ENCODE results near the gene SELENOI. TPM values are rescaled to one million over a fixed set of nuclear protein-coding genes. Genes with fewer than 3 reads are reported as not detected.

The SELENOI gene
- total and polyA plus RNA-seq, 2 donors (not counting 3 experiments of a cell fraction or from before 2014, with no cell fraction given): 10.8 to 25.3 TPM

DNA sequence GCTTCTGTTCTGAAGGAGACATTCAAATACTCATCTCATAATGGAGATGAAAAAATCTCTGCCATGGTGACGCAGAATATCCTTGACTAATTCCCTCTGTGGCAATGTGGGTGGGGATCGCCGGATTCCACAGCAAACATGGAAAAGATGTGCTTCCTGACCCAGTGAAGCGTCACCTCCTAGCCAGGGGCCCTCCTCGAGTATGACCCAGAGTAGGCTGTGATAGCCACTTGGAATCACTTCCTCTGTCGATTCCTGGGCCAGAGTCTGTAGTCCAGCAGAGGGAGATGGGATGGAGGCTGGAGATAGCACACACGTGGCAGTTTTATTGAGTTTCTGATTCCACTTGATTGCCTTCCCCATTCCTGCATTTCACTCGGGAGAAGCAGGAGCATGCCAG is 92.6 kb downstream of the SELENOI start:
- H3K4me2 ChIP-seq (ENCODE audit: insufficient read depth, low read length): no peak overlapping the region
- dilution Hi-C loops (cut with MboI; ENCODE audit: extremely low pct_ligation_motif_present, low sequenced_read_pairs): no loop called here
- no peaks in the 10 kb centered on the region for H4K20me1 ChIP-seq (replicated peaks; ENCODE audit: control insufficient read depth, extremely low read depth, insufficient read depth, low read length)
- no peak overlapping the region for H3K4me3 ChIP-seq (replicated peaks in 1 of 3; ENCODE audit: insufficient read depth in 1 of 3, low read depth in 1 of 3, low read length in 3 of 3)
- H3K9ac ChIP-seq (replicated peaks; ENCODE audit: extremely low read depth, insufficient read depth, low read length): no peak overlapping the region
- no peaks in the 10 kb centered on the region for H3K36me3 ChIP-seq (ENCODE audit: control insufficient read depth in 2 of 2, extremely low read depth in 1 of 2, insufficient read depth in 2 of 2, low read length in 2 of 2)
- POLR2A ChIA-PET: no interaction called here
- DNase-seq (ENCODE audit: low read depth, low spot score) (no peak), FAIRE-seq (no peak)
- H3K79me2 ChIP-seq (ENCODE audit: control insufficient read depth, insufficient read depth, low read length): no peaks in the 10 kb centered on the region
- H3K4me1 ChIP-seq (ENCODE audit: control insufficient read depth, extremely low read depth, insufficient read depth, low read length): no peaks in the 10 kb centered on the region
- TF ChIP-seq MYC (IDR thresholded peaks at IDR 0.05; ENCODE audit: low read depth, low read length): no peak
- no peak for TF ChIP-seq EZH2 (IDR thresholded peaks at IDR 0.05; ENCODE audit: borderline replicate concordance, low read depth, low read length, severe bottlenecking)
- TF ChIP-seq, protein P1, sequence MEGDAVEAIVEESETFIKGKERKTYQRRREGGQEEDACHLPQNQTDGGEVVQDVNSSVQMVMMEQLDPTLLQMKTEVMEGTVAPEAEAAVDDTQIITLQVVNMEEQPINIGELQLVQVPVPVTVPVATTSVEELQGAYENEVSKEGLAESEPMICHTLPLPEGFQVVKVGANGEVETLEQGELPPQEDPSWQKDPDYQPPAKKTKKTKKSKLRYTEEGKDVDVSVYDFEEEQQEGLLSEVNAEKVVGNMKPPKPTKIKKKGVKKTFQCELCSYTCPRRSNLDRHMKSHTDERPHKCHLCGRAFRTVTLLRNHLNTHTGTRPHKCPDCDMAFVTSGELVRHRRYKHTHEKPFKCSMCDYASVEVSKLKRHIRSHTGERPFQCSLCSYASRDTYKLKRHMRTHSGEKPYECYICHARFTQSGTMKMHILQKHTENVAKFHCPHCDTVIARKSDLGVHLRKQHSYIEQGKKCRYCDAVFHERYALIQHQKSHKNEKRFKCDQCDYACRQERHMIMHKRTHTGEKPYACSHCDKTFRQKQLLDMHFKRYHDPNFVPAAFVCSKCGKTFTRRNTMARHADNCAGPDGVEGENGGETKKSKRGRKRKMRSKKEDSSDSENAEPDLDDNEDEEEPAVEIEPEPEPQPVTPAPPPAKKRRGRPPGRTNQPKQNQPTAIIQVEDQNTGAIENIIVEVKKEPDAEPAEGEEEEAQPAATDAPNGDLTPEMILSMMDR (IDR thresholded peaks at IDR 0.05; ENCODE audit: extremely low read depth in 1 of 2, insufficient read depth in 1 of 2, low read depth in 1 of 2, low read length in 2 of 2): no peak
- TF ChIP-seq FOS (IDR thresholded peaks at IDR 0.05; ENCODE audit: borderline replicate concordance, insufficient read depth, low read length): no peak
- TF ChIP-seq POLR2AphosphoS5 (IDR thresholded peaks at IDR 0.05; ENCODE audit: insufficient read depth, low read depth, low read length): no peak
- no peak for TF ChIP-seq POLR2A (IDR thresholded peaks at IDR 0.05; ENCODE audit: low read depth, low read length)
- TF ChIP-seq, protein P2, sequence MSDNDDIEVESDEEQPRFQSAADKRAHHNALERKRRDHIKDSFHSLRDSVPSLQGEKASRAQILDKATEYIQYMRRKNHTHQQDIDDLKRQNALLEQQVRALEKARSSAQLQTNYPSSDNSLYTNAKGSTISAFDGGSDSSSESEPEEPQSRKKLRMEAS (IDR thresholded peaks at IDR 0.05; ENCODE audit: insufficient read depth, insufficient read length): no peak
- TF ChIP-seq JUN (IDR thresholded peaks at IDR 0.05; ENCODE audit: borderline replicate concordance, insufficient read depth, insufficient read length, low read depth): no peak
- TF ChIP-seq GATA2 (IDR thresholded peaks at IDR 0.05; ENCODE audit: insufficient read depth, insufficient read length, low read depth, low read length): no peak
- no peak overlapping the region for H2AFZ ChIP-seq (ENCODE audit: low read depth, low read length)
- H3K9me3 ChIP-seq (replicated peaks; ENCODE audit: control insufficient read depth, insufficient read depth, low read length): no peaks in the 10 kb centered on the region
- peaks cover 0 to 11% of the 10 kb centered on the region in 2 experiments for H3K27me3 ChIP-seq (ENCODE audit: control insufficient read depth in 2 of 2, insufficient read depth in 2 of 2, low read length in 2 of 2)
- BruUV-seq (replicated peaks): no TSS peak
- H3K27ac ChIP-seq (ENCODE audit: insufficient read depth, low read depth, low read length): no peak overlapping the region
- CTCF ChIA-PET: interaction anchor here (2.6 kb wide), 1 partner anchor 11 kb away, joined by 6 read pairs; no protein-coding TSS in a partner anchor
- no peaks in the 10 kb centered on the region for H3K9me1 ChIP-seq (replicated peaks; ENCODE audit: control insufficient read depth, extremely low read depth, insufficient read depth, low read length)
- intact Hi-C loops (cut with micrococcal nuclease): no loop called here
